Measurements from ENCODE around the gene C12orf75. TPM values are rescaled to one million over a fixed set of nuclear protein-coding genes. Genes with fewer than 3 reads are reported as not detected.
A peak's percentile ranks its signal among the peaks of the same experiment; 100 is the strongest.

The C12orf75 gene
- total RNA-seq, 1 experiment from 2014 or later: 669 TPM

DNA sequence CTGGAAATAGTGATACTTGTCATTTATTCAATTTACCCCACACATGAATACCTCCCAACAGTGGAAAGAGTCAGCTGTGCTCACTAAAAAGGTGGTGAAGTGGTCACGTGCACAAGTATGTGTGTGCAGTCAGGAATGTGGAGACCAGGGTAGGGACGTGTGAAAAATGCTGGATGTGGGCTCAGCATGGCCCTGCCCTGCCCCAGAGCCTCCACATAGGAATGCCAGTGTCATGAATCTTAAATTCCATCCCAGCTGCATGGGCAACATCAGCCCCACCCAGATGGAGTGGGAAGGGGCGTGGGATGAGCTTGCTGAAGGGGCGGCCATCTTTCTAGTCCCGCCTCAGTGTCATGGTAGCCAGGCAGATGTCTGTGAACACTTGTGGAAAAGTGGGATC lies 87.7 kb downstream of the C12orf75 start:
- peak; percentile 93 for DNase-seq (ENCODE audit: low read depth)

GRCh38 chr12:105418821-105419291 lies 88.4 kb downstream of the C12orf75 start:
- DNase-seq (ENCODE audit: low read depth): no peak

DNA sequence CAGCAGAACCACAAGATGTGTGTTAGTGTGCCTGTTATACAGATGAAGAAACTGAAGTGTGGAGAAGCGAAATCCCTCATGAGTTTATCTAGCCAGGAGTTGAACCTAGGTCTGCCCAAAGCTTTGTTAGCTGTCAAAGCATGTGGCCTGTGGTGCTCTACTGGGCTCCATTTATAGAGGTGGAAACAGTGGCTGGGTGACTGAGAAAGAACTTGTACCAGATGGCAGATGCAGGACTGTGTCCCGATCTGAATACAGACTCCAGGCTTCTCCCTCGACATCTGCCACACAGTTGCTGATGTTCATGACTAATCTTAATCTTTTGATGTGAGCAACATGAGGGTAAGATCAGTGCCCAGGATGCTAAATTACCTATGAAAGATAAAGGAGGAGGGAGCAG lies 89.1 kb downstream of the C12orf75 start:
- DNase-seq (ENCODE audit: low read depth): no peak

- no peak for DNase-seq (ENCODE audit: low read depth)
Observed at GRCh38 chr12:105420046-105420445, 89.6 kb downstream of the C12orf75 start.

DNA sequence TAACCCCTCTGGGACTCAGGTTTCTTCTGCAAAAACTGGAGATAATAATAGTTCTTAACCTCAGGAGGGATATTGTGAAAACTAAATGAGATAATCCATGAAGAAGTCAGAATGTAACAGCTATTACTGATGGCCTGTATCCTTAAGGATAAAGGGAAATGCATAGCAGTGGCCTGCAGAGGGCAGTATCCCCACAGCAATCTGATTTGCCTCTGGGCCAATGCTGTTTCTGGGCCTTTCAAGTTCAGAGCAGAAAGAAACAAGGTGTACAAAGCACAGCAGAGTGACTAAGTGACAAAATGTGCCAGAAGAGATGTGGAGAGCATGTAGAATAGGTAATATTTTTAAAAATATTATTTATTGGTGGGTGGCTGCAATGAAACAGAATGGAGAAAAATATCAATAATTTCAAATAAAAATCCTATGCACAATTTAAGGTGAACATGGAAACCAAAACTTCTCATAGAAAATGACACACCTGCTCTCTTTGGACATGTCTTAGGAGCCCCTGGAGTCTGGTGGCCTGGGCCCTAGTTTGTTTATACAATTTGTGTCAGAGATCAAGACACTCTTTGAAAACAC lies 90.3 kb downstream of the C12orf75 start:
- DNase-seq (ENCODE audit: low read depth): peak; percentile 70

Other genes starting within 250 kb of the C12orf75 start
- gene ALDH1L2, start 246.2 kb upstream of the C12orf75 start, total RNA-seq (2014; rRNA removed; shearing (Covaris generic)): 0.27 and 1.4 TPM in 2 replicates
- 37.5 and 51.9 TPM in 2 replicates for gene WASHC4, start 223.0 kb upstream of the C12orf75 start, total RNA-seq (2014; rRNA removed; shearing (Covaris generic))
- gene APPL2, start 94.5 kb upstream of the C12orf75 start, total RNA-seq (2014; rRNA removed; shearing (Covaris generic)): 21.4 and 41.3 TPM in 2 replicates

Measured in M059J (cell line).